Ureter (tissue), 1 donor: ENCODE measurements around the gene NXNL1. TPM values are rescaled to one million over a fixed set of nuclear protein-coding genes. Genes with fewer than 3 reads are reported as not detected.
A peak's percentile ranks its signal among the peaks of the same experiment; 100 is the strongest.

Source experiments
- DNase-seq: peaks from one replicate; pipeline ENCODE4 v3.0.0-alpha.2; 2020; ENCODE audit warnings: low spot score
- total RNA-seq: library from RNA; stranded (reverse); gene quantifications from one replicate; pipeline ENCODE4 v1.2.4, GENCODE V29; 2023
- donor health status: DM: yes; HTN: yes; CAD: no.

NXNL1 gene
- total RNA-seq, 1 donor from 2014 or later = not detected

DNA sequence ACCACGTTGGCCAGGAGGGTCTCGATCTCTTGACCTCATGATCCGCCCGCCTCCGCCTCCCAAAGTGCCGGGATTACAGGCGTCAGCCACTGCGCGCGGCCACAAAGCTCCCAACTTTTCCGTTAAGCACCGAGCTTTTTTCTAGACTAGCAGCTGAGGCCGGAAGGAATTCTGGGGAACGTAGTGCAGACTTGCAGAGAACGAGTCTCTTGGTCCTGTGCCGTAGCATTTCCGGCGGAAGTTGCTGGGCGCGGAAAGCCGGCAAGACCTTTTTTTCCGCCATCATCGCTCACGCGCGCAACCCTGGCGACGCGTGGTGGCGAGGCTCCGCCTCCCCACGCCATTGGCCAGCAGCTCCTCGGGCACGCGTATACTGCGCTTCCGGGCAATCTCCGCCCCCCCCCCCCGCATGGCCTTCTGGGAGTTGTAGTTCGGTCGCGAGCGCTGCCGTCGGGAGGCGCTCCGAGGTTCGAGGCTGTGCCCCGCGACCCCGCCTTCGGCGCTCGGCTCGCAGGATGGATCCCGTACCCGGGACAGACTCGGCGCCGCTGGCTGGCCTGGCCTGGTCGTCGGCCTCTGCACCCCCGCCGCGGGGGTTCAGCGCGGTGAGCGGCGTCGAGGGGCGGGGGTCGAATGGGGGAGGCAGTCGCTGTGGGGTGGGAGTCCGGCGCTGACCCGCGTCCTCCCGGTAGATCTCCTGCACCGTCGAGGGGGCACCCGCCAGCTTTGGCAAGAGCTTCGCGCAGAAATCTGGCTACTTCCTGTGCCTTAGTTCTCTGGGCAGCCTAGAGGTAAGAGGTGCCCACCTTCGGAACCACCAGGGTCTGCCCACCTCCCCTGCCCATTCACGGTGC is 40.9 kb downstream of the NXNL1 start, which contains the start of gene MVB12A:
Gene MVB12A, plus strand, starts transcription at position 427 of the 854 bp plus-strand sequence. Its CDS starts 89 bp downstream, at position 516.
- peak; percentile 98 for DNase-seq

DNA sequence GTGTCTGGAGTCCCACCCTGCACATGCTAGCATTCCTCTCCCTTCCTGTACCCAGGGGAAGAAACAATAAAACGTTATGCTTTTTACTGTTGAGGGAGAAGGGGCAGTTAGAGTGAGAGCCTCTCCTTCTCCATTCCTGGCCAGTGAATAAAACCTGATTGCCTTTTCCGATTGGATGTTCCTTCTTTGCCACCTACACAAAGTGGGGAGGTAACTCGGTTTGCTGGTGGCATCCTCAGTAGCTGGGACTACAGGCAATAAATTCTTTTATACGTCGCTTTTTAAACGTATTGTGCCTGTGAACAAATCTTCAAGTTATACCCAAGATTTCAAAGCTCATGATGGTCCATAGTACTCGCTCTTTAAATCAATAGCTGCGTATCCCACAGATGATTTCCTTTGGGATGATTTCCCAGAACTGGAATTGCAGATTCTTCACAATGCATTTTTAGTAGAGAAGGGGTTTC is 41.5 kb downstream of the NXNL1 start:
- DNase-seq = no peak

DNA sequence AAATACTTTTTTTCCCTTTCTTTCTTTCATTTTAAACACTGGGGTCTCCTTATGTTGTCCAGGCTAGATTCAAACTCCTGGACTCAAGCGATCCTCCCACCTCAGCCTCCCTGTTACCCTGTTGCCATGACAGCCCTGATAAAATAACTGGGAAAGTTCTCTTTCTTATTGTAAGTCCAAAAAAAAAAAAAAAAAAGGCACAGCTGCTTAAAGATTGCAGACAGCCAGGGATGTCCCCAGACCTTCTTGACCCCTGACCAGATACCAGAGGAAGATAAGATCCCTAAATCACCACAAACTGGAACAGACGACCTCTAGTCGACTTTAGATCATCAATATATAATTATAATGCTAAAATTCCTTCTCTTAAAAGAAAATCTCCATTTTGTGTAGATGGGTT is 42.0 kb downstream of the NXNL1 start:
- DNase-seq = no peak

DNA sequence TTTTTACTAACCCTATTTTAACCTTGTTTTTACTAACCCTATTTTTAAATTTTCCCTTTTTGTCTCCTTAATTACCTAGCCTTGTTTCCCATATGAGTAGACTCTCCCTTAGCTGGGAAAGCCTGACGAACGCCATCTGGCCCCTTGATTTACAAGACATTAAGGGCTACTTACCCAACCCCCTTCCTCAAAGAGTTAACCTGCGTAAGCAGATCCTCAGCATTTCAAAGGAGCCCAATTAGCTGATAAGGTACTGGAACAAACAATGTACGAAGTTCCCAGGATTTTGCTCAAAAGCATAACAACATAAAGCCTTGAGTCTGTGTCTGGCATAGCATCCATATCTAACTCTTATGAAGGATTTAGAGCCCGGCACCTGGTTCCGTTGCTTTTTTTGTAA is 45.6 kb downstream of the NXNL1 start:
- DNase-seq = no peak

DNA sequence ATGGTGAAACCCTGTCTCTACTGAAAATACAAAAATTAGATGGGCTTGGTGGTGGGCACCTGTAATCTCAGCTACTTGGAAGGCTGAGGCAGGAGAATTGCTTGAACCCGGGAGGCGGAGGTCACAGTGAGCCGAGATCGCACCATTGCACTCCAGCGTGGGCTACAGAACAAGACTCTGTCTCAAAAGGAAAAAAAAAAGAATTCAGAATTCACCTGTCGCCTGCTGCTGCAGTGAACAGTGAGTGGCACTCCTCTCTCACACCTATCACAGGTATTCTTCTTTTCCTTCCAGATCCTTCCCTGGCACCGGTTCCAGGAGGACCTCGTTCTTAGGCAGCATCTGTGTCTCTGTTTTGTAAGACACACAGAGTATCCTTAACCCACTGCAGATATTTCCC is 46.6 kb downstream of the NXNL1 start:
- DNase-seq = no peak

DNA sequence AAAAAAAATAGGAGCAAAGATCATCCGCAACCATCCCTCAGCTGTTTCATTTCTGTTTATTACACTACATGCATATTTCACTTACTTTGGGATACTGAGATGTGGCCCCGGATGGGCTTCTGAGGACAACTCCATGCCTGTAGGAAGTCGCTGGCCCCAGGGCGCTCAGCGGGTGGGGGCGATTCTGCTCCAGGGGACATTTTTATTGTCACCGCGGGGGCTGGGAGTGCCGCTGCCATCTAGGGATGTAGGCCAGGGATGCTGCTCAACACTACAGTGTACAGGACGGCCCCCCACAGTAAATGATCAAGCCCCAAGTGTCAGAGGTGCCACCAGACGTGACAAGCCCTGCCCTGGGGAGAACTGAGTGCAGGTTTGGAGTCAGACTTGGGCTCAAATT is 48.9 kb downstream of the NXNL1 start:
- no peak for DNase-seq

DNA sequence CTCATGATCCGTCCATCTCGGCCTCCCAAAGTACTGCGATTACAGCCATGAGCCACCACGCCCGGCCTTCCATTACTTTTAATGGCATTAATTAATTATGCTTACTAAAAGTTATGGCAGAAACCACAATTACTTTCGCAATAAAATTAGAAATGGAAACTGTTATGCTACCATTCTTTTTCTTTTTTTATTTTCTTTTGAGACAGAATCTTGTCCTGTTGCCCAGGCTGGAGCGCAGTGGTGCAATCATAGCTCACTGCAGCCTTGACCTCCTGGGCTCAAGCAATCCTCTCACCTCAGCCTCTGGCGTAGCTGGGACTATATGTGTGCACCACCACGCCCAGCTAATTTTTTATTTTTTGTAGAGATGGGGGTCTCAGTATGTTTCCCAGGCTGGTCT is 50.7 kb downstream of the NXNL1 start:
- no peak for DNase-seq

DNA sequence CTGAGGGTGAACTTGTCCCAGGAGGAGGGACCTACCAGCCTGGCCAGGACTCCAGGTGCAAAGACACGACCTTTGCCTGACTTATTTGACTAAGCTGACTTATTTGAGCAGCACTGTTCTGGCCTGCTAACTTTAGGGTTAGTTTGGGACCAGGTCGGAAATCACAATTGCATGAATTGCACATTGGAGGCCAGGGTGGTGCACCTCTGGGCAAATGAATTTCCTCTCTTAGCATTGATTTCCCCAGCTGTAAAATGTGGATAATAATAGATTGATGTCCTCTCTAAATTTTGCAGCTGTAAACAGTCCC is 53.9 kb downstream of the NXNL1 start:
- DNase-seq = no peak

DNA sequence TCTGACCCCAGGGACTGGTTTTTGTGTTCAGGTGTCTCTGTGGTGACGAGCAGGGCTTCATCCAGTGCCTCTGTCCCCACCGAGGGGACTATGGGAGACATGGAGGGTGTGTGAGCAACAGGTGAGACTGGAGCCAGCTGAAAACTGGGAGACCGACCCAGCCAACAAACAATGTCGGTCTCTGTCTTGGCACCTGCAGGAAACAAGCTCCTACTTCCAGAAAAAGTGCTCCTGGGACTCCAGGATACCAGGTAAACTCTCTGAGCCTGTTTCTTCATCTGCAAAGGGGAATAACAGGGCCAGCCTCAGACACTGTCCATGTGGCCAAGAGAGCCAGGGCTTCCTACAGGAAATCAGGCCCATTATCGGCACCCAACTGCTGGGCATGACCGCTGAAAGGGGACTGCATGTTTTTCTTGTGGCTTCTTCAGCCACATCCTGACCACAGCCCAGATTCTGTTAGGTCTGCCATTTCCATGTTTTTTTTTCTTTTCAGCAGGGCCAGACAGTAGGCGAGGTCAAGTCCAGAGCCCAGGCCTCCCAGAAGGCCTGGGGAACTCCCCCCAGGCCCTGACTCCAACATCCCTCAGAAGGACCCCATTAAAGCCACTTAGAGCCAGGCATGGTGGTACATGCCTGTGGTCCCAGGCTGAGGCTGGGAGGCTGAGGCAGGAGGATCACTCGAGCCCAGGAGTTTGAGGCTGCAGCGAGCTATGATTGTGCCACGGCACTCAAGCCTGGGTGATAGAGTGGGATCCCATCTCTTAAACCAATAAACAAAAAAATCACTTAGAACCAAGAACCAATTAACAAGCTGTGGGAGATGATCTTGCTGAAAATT is 54.5 kb downstream of the NXNL1 start:
- DNase-seq = no peak

Other genes starting within 250 kb of the NXNL1 start
- gene USE1, start 245.6 kb downstream of the NXNL1 start, total RNA-seq = 20.2 TPM
- gene OCEL1, start 234.7 kb downstream of the NXNL1 start, total RNA-seq = 21.9 TPM
- 72.1 TPM for gene NR2F6, start 215.0 kb downstream of the NXNL1 start, total RNA-seq
- 7.2 TPM for gene USHBP1, start 196.2 kb downstream of the NXNL1 start, total RNA-seq
- 67.7 TPM for gene BABAM1, start 193.5 kb downstream of the NXNL1 start, total RNA-seq
- gene ANKLE1, start 179.0 kb downstream of the NXNL1 start, total RNA-seq = 0.23 TPM
- gene ABHD8, start 157.5 kb downstream of the NXNL1 start, total RNA-seq = 6.3 TPM
- gene MRPL34, start 155.1 kb downstream of the NXNL1 start, total RNA-seq = 48.5 TPM
- gene DDA1, start 151.4 kb downstream of the NXNL1 start, total RNA-seq = 32.0 TPM
- gene ANO8, start 126.1 kb downstream of the NXNL1 start, total RNA-seq = 7.9 TPM
- 30.3 TPM for gene GTPBP3, start 123.4 kb downstream of the NXNL1 start, total RNA-seq
- gene PLVAP, start 83.6 kb downstream of the NXNL1 start, total RNA-seq = 159 TPM
- gene CCDC194, start 66.7 kb downstream of the NXNL1 start, total RNA-seq = 0.86 TPM
- gene BST2, start 55.3 kb downstream of the NXNL1 start, total RNA-seq = 45.8 TPM
- 33.0 TPM for gene MVB12A, start 40.9 kb downstream of the NXNL1 start, total RNA-seq
- 0.31 TPM for gene TMEM221, start 12.3 kb downstream of the NXNL1 start, total RNA-seq
- gene SLC27A1, start 9.6 kb upstream of the NXNL1 start, total RNA-seq = 17.1 TPM
- 91.7 TPM for gene PGLS, start 50.7 kb upstream of the NXNL1 start, total RNA-seq
- gene COLGALT1, start 94.7 kb upstream of the NXNL1 start, total RNA-seq = 66.3 TPM
- 1.4 TPM for gene UNC13A, start 227.4 kb upstream of the NXNL1 start, total RNA-seq